HEK293 (cell line): ENCODE data around the gene FAM13B.
A peak's percentile ranks its signal among the peaks of the same experiment; 100 is the strongest.

Experiments used
- ATF2 ChIP-seq: fragments of 450-650 bp; formaldehyde crosslinking; IDR thresholded peaks from 2 replicates; pipeline ENCODE4 v1.5.1; 2016; ENCODE audit warnings: missing biosample characterization, missing genetic modification characterization, low read depth
- BCL6B ChIP-seq: fragments of 450-650 bp; formaldehyde crosslinking; IDR thresholded peaks from 2 replicates; pipeline ENCODE4 v1.5.1; 2017; ENCODE audit warnings: missing biosample characterization, missing genetic modification characterization
- CTCF ChIP-seq: fragments of 450-650 bp; formaldehyde crosslinking; IDR thresholded peaks from 2 replicates; pipeline ENCODE4 v1.5.1; 2016; ENCODE audit warnings: missing biosample characterization, missing genetic modification characterization
- HOXC10 ChIP-seq: sonication (generic); formaldehyde crosslinking; IDR thresholded peaks from 2 replicates; pipeline ENCODE4 v1.8.1; 2023; ENCODE audit warnings: mild to moderate bottlenecking, missing genetic modification reagents
- HOXD13 ChIP-seq: sonication (generic); formaldehyde crosslinking; IDR thresholded peaks from 2 replicates; pipeline ENCODE4 v1.8.0; 2022; ENCODE audit warnings: missing genetic modification reagents, borderline replicate concordance
- IKZF3 ChIP-seq: fragments of 450-650 bp; IDR thresholded peaks from 2 replicates; pipeline ENCODE4 v1.5.0; 2018; ENCODE audit warnings: missing biosample characterization, mild to moderate bottlenecking, missing genetic modification characterization, moderate library complexity
- PBX3 ChIP-seq: sonication (generic); formaldehyde crosslinking; IDR thresholded peaks from 2 replicates; pipeline ENCODE4 v1.8.1; 2022; ENCODE audit warnings: mild to moderate bottlenecking, moderate library complexity, missing genetic modification reagents
- TRIM28 ChIP-seq: IDR thresholded peaks from 2 replicates; pipeline ENCODE4 v1.6.1; 2011; ENCODE audit warnings: low read length, control low read depth, borderline replicate concordance
- WT1 ChIP-seq: fragments of 450-650 bp; formaldehyde crosslinking; IDR thresholded peaks from 2 replicates; pipeline ENCODE4 v1.5.1; 2016; ENCODE audit warnings: missing biosample characterization, missing genetic modification characterization
- ZEB2 ChIP-seq: fragments of 450-650 bp; formaldehyde crosslinking; IDR thresholded peaks from 2 replicates; pipeline ENCODE4 v1.5.1; 2016; ENCODE audit warnings: missing biosample characterization, missing genetic modification characterization
- ZIC2 ChIP-seq: fragments of 450-650 bp; formaldehyde crosslinking; IDR thresholded peaks from 2 replicates; pipeline ENCODE4 v1.5.1; 2016; ENCODE audit warnings: missing biosample characterization, missing genetic modification characterization
- ZNF140 ChIP-seq: fragments of 450-650 bp; formaldehyde crosslinking; IDR thresholded peaks from 2 replicates; pipeline ENCODE4 v1.5.1; 2016; ENCODE audit warnings: missing biosample characterization, missing genetic modification characterization
- ZNF175 ChIP-seq: fragments of 450-650 bp; formaldehyde crosslinking; IDR thresholded peaks from 2 replicates; pipeline ENCODE4 v1.5.1; 2016; ENCODE audit warnings: missing biosample characterization, missing genetic modification characterization
- ZNF211 ChIP-seq: fragments of 450-650 bp; formaldehyde crosslinking; IDR thresholded peaks from 2 replicates; pipeline ENCODE4 v1.5.1; 2016; ENCODE audit warnings: low read depth, missing biosample characterization, missing genetic modification characterization
- ZNF23 ChIP-seq: fragments of 450-650 bp; formaldehyde crosslinking; IDR thresholded peaks from 2 replicates; pipeline ENCODE4 v1.5.1; 2016; ENCODE audit warnings: missing biosample characterization, missing genetic modification characterization, borderline replicate concordance
- ZNF341 ChIP-seq: fragments of 450-650 bp; formaldehyde crosslinking; IDR thresholded peaks from 2 replicates; pipeline ENCODE4; 2016; ENCODE audit warnings: low read depth, missing biosample characterization, missing genetic modification characterization
- ZNF776 ChIP-seq: fragments of 450-650 bp; formaldehyde crosslinking; IDR thresholded peaks from 2 replicates; pipeline ENCODE4 v1.5.0; 2017; ENCODE audit warnings: missing biosample characterization, missing genetic modification characterization, borderline replicate concordance
- ZXDB ChIP-seq: fragments of 450-650 bp; formaldehyde crosslinking; IDR thresholded peaks from 2 replicates; pipeline ENCODE4 v1.5.1; 2016; ENCODE audit warnings: missing biosample characterization, missing genetic modification characterization
- TF ChIP-seq, protein P1 (sequence below): fragments of 450-650 bp; formaldehyde crosslinking; IDR thresholded peaks from 2 replicates; pipeline ENCODE4 v1.5.1; 2016; ENCODE audit warnings: missing biosample characterization, missing genetic modification characterization
- TF ChIP-seq, protein P2 (sequence below): fragments of 450-650 bp; formaldehyde crosslinking; IDR thresholded peaks from 2 replicates; pipeline ENCODE4 v1.5.1; 2016; ENCODE audit warnings: missing biosample characterization, missing genetic modification characterization
- TF ChIP-seq, protein P3 (sequence below): fragments of 450-650 bp; formaldehyde crosslinking; conservative IDR thresholded peaks from 2 replicates; pipeline ENCODE4 v1.5.1; 2016; ENCODE audit warnings: low read depth, missing biosample characterization, missing genetic modification characterization
- TF ChIP-seq, protein P4 (sequence below): fragments of 450-650 bp; formaldehyde crosslinking; IDR thresholded peaks from 2 replicates; pipeline ENCODE4 v1.5.1; 2016; ENCODE audit warnings: missing biosample characterization, missing genetic modification characterization

Gene FAM13B

GRCh38 chr5:138032572-138033385 lies at the start of gene FAM13B (continued):
- TF ChIP-seq, protein P1, sequence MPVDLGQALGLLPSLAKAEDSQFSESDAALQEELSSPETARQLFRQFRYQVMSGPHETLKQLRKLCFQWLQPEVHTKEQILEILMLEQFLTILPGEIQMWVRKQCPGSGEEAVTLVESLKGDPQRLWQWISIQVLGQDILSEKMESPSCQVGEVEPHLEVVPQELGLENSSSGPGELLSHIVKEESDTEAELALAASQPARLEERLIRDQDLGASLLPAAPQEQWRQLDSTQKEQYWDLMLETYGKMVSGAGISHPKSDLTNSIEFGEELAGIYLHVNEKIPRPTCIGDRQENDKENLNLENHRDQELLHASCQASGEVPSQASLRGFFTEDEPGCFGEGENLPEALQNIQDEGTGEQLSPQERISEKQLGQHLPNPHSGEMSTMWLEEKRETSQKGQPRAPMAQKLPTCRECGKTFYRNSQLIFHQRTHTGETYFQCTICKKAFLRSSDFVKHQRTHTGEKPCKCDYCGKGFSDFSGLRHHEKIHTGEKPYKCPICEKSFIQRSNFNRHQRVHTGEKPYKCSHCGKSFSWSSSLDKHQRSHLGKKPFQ (tag by site-specific recombination), result no peak
- TF ChIP-seq ZXDB (tag by site-specific recombination) (peak; percentile 86), IKZF3 (no peak), CTCF (tag by site-specific recombination) (peak; percentile 64), WT1 (tag by site-specific recombination) (peak; percentile 79), HOXD13 (CRISPR knock-in tag) (no peak), HOXC10 (CRISPR knock-in tag) (0 out of 2 replicates have a peak, but pooled peaks have one; percentile 68), ZIC2 (no peak), ZEB2 (tag by site-specific recombination) (peak; percentile 92), ZNF23 (tag by site-specific recombination) (no peak), ZNF140 (no peak), PBX3 (CRISPR knock-in tag) (no peak), ZNF341 (peak; percentile 91), BCL6B (tag by site-specific recombination) (no peak), ATF2 (no peak), ZNF211 (tag by site-specific recombination) (no peak), TRIM28 (no peak), ZNF776 (no peak), ZNF175 (no peak)
- TF ChIP-seq, protein P2, sequence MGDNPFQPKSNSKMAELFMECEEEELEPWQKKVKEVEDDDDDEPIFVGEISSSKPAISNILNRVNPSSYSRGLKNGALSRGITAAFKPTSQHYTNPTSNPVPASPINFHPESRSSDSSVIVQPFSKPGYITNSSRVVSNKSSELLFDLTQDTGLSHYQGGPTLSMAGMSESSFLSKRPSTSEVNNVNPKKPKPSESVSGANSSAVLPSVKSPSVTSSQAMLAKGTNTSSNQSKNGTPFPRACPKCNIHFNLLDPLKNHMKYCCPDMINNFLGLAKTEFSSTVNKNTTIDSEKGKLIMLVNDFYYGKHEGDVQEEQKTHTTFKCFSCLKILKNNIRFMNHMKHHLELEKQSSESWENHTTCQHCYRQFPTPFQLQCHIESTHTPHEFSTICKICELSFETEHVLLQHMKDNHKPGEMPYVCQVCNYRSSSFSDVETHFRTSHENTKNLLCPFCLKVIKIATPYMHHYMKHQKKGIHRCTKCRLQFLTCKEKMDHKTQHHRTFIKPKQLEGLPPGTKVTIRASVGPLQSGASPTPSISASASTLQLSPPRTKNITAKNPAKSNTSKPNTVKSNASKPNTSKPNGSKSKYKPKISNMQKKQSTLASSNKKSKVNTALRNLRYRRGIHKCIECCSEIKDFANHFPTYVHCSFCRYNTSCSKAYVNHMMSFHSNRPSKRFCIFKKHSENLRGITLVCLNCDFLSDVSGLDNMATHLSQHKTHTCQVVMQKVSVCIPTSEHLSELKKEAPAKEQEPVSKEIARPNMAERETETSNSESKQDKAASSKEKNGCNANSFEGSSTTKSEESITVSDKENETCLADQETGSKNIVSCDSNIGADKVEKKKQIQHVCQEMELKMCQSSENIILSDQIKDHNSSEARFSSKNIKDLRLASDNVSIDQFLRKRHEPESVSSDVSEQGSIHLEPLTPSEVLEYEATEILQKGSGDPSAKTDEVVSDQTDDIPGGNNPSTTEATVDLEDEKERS (tag by site-specific recombination), result no peak
- TF ChIP-seq, protein P3, sequence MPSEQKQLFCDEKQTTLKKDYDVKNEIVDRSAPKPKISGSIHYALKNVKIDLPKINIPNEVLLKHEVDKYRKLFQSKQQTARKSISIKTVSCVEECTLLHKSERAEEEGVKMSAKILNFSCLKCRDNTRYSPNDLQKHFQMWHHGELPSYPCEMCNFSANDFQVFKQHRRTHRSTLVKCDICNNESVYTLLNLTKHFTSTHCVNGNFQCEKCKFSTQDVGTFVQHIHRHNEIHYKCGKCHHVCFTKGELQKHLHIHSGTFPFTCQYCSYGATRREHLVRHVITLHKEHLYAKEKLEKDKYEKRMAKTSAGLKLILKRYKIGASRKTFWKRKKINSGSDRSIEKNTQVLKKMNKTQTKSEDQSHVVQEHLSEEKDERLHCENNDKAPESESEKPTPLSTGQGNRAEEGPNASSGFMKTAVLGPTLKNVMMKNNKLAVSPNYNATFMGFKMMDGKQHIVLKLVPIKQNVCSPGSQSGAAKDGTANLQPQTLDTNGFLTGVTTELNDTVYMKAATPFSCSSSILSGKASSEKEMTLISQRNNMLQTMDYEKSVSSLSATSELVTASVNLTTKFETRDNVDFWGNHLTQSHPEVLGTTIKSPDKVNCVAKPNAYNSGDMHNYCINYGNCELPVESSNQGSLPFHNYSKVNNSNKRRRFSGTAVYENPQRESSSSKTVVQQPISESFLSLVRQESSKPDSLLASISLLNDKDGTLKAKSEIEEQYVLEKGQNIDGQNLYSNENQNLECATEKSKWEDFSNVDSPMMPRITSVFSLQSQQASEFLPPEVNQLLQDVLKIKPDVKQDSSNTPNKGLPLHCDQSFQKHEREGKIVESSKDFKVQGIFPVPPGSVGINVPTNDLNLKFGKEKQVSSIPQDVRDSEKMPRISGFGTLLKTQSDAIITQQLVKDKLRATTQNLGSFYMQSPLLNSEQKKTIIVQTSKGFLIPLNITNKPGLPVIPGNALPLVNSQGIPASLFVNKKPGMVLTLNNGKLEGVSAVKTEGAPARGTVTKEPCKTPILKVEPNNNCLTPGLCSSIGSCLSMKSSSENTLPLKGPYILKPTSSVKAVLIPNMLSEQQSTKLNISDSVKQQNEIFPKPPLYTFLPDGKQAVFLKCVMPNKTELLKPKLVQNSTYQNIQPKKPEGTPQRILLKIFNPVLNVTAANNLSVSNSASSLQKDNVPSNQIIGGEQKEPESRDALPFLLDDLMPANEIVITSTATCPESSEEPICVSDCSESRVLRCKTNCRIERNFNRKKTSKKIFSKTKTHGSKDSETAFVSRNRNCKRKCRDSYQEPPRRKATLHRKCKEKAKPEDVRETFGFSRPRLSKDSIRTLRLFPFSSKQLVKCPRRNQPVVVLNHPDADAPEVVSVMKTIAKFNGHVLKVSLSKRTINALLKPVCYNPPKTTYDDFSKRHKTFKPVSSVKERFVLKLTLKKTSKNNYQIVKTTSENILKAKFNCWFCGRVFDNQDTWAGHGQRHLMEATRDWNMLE (tag by site-specific recombination), result no peak
- TF ChIP-seq, protein P4, sequence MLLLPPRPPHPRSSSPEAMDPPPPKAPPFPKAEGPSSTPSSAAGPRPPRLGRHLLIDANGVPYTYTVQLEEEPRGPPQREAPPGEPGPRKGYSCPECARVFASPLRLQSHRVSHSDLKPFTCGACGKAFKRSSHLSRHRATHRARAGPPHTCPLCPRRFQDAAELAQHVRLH (tag by site-specific recombination), result peak; percentile 78; the same call in 1 of the 2 replicates
